HG03460 (cell line): ENCODE data around the gene THOC7.

Experiments
- ATAC-seq: cut with Tn5 transposase; IDR thresholded peaks from one replicate; pipeline ENCODE4 v1.9.1; 2021; ENCODE audit not compliant: unreplicated experiment

The THOC7 gene

DNA sequence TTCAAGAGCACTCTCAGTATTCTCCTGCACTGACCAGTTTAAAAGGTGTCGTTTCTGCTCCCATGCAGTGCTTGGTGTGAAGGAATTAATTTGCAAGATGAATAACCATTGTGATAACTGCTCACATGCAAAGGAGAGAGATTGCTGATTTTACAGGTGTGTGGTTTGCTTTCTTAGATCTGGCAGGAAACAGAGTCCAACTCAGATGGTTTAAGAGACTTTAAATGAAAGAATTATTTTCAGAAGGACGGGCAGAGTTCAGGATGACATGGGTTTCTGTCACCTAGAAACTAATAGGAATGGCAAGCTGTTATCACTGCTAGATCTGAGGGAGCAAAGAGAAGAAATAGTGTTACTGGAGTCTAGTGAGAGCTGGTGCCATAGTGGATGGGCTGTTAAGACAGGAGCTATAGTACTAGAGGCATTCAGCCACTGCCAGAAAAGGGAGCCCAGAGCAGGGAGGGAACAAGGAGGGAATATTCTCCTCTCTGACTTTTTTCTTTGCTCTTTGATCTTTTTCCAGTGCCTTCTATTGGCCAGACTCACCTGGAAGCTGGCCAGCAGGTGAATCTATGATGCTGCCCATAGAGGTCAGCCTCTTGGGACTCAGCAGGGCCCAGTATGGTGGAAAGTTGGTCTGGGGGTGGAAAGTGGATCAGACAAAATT, 14.9 kb upstream of the THOC7 start:
- ATAC-seq = no peak

DNA sequence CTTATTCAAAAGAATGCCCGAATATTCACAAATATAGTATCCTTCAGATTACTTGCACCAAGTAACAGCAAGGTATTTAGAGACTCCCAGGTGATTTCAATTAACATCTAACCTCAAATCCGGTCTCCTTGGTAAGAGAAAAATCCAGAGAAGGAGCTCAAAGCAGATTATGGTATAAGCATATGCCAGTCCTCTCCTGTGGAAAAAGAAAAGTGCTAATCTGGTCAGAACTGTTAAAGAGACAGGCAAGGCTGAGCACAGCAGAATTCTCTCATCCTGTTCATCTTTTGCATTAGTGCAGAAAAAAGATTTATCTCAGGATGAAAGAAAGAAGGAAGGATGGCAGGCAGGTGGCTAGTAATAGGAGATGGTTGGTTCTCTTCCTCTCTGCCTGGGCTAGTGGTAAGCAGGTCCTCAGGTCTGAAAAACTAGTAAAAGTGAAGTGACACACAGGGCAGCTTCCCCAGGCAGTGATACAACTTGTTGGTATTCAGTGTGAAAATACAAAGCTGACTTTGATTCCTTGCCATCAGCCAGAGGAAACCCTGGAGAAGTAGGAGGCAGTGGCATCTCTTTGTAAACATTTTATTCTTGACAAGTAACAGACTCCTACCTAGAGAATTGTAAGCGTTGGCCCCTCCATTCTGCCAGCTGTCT, 14.3 kb upstream of the THOC7 start:
- no peak for ATAC-seq

DNA sequence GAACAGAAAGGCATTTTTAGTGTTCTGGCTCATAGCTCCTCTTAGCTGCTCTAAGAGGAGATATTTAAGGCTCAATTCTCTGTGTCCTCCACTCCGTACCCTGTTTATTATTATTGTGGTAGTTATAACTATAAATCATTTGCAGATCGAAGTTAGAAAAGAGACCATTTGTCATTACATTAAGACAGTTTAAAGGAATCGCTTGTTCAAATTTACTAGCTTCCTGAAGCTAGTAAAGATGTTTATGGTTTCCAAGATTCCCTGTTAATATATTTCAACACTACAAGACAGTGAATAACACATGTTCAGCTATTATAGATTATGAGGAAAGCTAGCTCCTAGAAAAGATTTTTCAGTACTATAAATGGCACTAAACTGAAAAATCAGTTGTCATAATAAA, 12.7 kb upstream of the THOC7 start:
- ATAC-seq = no peak

DNA sequence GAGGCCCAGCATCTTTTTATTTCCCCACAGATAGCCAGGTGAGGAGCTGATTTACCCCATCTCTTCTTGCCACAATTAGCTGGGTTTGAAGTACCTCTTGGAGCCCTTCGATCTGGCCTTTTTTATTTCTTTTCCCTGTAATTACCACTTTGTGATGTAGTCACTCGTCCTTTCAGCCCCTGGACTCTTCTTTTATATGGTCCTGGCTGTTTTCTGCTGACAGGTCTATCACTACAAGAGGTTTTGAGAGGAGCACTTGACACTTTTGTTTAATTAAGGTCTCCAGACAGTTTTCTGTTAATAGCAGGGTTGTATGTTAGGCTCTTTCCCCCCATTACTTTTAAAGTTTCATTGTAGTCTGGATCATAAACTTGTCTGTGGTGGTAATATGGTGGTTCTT, 11.9 kb upstream of the THOC7 start:
- ATAC-seq = no peak

DNA sequence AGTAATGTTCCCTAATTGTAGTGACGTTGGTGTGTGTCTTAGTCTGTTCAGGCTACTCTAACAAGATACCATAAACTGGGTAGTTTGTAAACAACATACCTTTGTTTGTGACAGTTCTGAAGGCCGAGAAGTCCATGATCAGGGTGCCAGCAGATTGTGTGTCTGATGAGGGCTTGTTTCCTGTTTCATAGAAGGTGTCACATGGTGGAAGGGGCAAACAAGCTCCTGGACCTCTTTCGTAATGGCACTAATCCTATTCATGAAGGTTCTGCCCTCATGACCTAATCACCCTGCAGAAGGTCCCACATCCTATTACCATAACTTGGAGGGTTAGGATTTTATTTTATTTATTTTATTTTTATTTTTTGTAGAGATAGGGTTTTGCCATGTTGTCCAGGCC, 11.2 kb upstream of the THOC7 start:
- no peak for ATAC-seq

DNA sequence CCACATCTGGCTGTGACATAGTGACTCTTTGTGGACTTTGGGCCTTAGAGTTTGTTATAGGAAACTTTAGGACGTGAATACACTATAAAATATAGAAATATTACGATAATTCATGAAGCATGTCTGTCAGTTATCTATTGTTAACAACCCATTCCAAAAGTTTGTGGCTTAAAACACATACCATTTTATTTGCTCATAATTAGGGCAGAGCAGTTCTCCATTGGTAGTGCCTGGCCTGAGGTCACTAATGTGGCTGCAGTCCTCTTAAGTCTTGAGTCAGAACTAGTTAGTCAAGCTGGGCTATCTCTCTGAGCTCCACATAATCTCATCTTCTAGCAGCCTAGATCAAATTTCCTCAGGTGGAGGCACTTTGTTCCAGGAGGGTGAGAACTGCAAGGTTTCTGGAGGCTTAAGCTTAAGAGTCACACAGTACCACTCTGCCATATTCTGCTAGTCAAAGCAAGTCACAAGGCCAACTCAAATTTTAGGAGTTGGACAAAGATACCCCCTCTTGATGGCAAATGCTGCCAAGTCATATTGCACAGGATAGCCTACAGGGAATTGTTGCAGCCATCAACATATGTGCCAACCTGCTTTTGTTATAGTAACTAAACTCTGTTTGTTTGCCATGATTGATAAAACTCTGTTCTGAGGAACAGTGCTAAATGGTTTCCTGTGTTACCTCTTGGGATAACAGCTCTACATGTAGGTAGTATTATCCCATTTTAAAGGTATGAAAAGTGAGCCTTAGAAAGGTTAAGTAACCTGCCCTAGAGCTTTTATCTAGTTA, 8.7 kb upstream of the THOC7 start:
- no peak for ATAC-seq

DNA sequence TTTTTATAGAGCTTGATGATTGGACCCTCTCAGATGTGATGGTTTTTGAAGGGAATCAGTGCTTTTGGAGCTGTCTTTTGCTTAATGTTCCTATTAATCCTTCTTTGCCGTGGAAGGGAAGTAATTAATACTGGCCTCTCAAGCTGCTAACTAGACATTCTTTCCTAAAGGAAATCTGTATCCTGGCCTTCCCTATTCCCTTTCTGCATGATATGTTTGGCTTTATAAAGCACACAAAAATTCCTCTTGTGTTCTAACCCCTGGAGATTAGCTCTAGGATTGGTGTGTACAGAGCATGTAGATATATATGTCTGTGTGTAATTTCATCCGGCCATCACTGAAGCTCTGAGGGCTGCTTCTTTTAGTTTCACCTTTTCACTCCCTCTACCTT, 7.0 kb upstream of the THOC7 start:
- ATAC-seq = no peak

DNA sequence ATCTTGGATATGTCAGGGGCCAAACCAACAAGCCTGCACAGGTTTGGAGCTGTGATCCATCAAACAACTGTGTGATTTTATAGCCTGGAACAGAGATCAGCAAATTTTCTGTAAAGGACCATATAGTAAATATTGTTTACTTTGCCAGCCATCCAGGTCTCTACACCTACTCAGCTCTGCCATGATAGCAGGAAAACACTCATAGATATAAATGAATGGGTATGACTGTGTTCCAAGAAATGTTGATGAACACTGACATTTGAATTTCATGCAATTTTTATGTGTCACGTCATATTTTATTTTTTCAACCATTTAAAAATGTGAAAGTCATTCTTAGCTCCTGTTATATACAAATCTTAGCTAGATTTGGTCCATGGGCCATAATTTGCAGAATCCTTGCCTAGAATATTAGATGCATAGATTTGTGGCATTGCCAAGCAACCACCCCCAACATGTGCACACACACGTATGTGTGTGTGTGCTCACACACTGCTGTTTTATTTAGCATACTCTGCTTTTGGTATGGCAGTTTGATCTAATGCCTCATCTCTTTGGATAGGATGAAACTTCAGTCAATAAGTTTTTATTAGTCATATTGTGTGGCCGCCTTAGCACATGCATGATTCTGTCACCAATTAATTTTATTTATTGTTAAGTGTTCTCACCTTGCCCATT, 6.5 kb upstream of the THOC7 start:
- no peak for ATAC-seq

DNA sequence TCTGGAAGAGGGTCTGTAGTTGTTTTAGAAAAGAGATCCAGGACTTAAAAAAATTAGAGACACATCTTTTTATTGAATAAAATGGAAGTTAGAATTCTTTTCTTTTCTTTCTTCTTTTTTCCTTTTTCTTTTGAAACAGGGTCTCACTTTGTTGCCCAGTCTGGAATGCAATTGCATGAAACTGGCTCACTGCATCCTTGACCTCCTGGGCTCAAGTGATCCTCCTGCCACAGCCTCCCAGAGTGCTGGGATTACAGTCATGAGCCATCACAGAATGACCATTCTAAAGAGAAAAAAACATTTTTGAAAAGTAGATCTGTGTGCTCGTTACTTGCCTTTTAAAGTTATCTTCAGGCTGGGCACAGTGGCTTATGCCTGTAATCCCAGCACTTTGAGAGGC, 3.6 kb upstream of the THOC7 start:
- no peak for ATAC-seq

DNA sequence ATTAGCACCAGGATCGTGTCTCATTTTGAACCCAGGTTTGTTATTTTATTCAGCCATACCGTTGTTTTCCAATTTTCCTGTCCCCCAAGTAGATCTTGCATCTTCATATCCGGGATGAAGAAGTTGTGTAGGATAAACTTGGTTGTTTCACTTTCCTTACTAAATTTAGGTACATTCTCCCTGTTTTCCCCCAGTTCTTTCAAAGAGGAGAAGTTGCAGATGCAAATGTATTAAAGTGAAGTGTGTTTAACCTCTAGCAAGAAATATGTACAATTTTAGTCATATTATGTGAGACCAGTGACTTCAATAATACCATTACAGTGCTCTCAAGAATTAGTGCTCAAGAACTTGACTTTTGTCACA, 1.3 kb upstream of the THOC7 start:
- no peak for ATAC-seq

DNA sequence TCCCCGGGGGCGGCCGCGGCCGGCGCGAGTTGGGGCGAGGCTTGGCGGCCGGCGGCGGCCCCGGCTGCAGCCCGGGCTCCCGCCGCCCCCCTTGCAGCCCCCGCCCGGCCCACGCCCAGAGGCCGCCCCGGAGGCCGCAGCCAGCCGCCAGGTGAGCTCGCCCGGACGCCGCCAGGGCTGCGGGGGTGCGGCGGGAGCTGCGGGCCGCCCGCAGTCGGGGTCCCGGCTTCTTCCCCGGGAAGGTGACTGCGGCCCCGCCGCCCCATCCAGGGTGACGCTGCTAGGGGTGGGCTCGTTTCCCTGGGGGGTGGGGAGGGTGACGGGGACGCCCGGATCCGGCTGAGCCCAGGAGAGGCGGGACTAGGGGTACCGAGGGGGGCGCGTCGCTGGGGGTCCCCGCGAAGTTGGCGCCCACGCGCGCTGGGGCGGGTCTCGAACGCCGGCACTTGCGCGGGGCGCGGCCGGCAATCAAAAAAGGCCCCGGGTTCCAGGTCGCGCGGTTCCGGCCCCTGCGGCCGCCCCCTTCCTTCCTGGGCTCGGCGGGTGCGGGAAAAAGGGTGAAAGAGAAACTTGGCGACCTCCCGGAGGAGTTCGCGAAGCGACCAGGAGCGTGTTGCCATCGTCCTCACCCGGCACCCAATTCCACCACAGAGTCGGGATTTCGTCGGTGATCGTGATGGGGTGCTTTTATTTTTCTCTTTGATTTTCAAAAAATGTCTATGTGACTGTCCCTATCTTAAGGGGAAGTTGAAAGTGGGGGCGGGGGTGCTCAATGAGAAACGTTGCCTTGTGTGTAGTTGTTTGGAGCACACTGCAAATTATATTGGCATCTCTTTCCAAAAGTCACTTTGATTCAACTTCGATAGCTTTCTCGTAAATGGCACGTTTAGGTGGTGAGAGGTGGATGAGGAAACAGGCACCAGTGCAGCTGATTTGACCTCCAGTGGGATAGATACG, 681 bp upstream of the THOC7 start:
- peak; percentile 43 for ATAC-seq

DNA sequence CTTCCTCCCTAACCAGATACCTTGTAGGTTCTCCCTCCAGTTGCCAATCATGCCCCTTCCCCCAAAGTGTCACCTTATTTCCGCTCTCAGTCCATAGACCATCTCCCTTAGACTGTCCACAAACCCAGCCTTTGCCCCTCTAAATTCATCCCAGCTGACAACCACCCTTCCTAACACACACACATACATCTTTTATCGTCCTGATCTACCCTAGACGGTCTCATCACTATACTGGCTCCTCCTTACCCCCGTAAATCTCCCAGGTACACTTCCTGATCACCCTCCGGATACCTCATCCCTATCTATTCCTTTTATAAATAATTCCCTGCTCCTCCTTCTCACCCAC, 828 bp downstream of the THOC7 start:
- ATAC-seq = no peak

DNA sequence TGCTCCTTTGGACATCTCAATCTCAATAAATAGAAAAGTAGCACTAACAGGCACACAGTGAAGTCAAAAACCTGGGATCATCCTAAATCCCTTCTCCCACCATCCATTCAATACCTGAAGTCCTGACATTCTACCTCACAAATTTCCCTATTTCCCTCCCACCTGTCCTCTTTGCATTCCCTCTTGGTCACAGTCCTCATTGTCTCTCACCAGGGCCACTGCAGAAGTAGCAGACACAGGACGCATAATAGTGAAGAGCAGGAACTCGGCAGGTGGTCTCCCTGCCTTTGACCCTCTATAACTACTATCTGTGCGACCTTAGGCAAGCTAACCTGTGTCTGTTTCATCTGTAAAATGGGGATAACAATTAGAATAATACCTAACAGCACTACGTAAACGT, 2.3 kb downstream of the THOC7 start:
- ATAC-seq = no peak

DNA sequence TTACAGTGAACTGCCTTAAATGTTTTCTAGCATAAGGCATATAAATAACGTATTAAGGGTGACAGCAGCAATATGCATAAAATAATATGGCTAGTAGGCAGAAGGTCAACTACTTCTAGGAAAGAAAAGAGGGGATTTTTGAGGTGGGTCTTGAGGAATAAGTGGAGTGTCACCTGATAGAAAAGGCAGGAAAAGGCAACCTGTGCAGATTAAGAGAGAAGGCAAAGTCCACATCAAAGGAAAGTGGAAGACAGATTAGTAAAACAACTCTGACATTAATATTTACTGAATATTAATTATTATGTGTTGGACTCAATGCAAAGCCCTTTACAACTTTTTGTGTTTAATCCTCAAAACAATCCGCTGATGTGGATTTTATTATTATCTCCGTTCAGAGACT, 2.8 kb downstream of the THOC7 start:
- ATAC-seq = no peak

DNA sequence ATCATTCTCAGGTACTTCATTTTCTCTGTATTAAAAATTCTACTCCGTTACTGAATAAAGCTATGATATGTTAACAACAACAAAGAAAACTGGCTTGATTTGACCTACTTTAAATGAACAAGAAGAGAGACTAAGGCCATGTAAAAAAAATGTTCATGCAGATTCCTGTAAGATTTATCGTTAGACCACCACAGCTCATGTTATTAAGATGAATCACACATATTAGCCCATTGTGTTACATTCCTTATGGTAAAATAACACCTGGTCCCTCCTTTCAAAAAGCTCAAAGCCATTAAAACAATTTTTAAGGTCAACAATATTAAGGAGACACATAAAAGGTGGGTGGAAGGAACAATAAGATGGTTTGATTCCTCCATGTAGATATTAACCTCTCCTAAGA, 6.3 kb downstream of the THOC7 start:
- ATAC-seq = no peak

DNA sequence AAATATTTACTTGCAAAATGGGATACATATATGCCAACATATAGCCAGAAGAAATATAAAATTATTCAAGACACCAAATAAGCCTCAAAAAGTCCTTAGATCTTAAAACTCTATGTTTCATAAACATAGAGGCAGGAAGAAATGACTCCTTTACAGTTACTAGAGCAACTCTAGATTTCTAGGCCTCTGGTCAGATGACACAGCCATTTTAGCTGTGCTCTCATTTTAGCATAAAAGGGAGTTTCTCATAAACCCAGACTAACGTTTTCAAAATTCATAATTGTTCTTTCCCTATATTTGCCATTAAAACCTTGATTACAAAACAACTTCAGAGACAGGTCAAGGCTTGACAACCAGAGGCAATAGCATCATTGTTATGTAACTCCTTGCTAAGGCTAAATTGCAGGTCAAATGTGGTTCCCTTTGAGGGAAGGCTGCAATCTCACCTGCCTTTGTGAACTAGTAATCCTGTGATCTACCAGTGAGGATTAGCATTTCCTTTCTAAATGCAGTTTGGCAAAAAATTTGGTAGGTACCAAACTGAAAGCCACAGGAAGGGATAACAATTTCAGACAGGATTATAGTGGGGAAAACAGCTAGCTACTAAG, 8.2 kb downstream of the THOC7 start:
- ATAC-seq = no peak

DNA sequence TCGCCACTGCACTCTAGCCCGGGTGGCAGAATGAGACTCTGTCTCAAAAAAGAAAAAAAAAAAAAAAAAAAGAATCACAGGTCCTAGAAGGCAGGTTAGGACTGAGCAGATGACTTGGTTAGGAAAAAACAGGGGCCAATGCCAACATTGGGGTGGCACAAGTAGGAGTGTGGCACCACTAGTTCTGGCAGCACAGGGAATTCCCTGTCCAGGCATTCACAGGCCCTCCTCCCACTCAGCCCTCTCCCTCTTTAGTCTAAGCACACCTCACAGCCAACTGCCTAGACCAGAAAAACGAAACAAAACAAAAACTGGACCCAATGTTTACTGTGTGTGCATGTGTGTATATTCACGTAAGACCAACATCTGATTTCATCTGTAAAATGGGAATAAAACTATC, 10.5 kb downstream of the THOC7 start:
- ATAC-seq = no peak

DNA sequence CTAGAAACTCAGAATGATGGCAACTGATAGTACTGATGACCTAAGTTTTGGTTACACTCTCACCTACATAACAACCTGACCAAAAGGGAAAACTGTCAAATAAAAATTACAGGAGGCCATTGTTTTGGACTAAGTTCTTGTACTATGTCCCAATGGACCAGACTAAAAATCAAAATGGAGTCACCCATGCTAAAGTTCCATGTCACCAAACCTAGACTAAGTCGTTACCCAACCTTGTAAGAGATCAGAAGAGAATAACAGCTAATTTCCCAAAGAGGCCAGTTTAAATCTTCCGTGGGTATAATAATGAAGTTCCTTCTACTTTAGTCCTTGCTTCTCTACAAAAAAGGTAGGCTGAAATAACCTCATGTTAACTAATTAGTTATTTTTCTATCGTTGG, 12.3 kb downstream of the THOC7 start:
- no peak for ATAC-seq

DNA sequence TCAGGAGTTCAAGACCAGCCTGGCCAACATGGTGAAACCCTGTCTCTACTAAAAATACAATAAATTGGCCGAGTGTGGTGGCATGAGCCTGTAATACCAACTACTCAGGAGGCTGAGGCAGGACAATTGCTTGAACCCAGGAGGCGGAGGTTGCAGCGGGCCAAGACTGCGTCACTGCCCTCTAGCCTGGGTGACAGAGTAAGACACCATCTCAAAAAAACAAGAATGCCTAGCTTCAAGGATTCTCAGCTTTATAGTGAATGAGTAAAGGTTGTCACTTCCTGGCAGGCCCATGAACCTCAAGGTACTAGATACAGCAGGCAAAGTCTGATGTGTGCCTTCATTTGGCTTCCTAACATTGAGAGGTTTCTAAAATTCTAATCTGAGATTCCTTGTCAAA, 14.4 kb downstream of the THOC7 start:
- ATAC-seq = no peak

DNA sequence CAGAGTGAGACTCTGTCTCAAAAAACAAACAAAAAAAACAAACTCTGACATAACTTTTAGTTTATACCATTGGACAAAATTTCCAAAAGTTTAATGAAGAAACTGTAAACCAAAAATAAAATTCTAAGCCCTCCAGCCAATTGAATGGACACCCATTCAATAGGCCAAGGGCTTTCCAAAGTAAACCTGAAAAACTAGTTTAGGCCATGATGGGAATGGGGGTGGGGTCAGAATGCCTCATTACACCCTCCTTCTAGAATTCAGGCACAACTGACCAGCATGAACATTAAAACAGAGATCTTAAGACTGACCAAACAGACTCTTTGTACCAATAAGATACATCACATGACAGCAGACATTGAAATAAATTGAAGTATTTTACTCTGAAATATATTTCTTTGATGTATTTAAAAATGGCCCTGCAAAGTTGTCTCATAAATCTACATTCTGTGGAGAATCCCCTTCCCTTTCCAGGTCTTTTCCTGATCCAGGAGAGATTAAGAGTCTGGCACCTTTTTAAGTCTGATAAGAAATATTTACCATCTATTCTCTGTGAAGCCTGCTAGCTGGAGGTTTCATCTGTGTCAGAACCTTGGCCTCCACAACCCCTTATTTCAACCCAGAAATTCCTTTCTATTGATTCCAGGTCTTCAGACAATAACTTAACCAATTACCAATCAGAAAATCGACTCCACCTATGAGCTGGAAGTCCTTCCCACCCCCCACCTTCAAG, 15.7 kb downstream of the THOC7 start:
- ATAC-seq = no peak
